GM19351 (cell line): Measurements from ENCODE around the gene MSRB1.
"Not testable (repeated sequence)": the region's sequence is repeated elsewhere in the genome, so short reads cannot be mapped to it uniquely, and the experiment has no call there.

Experiments
- ATAC-seq: cut with Tn5 transposase; IDR thresholded peaks from one replicate; pipeline ENCODE4 v1.9.1; 2021; ENCODE audit warnings: mild to moderate bottlenecking, moderate library complexity; ENCODE audit not compliant: unreplicated experiment

Gene MSRB1

DNA sequence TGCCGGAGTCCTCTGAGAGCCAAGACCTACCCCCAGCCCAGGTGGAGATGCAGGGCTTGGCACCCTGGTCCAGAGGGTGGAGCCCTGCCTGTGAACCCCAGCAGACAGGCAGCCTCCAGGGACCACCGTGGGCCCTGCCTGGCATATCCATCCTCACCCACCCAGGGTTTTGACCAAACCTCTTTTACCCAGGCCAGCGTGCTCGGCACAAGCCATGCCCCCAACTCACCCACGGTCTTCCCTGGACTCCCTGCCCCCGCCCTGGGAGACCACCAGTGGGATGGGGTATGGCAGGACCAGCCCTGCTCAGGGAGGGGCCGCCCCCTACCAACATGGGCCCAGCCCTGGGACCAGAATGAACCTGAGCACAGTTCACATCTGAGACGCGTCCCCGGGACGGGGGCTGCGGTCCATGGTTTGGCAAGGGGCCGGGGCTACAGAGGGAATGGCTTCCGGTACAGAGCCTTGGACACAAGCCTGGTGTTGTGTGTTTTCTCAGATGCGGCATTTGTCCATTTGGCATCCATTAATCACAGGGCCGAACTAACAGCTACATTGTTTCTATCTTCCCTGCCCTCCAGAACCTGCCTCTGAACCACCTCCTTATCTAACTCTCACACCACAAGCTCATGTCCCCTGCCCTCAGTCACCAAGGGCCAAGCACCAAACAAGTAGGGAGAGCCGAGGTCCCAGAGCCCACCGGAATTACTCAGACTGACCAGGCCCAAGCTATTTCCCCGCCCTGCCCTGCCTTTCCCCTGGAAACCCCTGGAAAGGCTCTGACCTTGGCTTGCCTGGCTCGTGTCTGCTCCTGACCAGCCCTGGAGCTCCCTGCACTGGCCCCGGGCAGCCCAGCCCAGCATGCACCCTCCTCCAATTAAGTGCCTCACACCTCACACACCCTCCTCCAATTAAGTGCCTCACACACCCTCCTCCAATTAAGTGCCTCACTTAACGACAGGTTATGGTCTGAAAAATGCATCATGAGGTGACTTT is 38.9 kb downstream of the MSRB1 start:
- ATAC-seq: no peak

DNA sequence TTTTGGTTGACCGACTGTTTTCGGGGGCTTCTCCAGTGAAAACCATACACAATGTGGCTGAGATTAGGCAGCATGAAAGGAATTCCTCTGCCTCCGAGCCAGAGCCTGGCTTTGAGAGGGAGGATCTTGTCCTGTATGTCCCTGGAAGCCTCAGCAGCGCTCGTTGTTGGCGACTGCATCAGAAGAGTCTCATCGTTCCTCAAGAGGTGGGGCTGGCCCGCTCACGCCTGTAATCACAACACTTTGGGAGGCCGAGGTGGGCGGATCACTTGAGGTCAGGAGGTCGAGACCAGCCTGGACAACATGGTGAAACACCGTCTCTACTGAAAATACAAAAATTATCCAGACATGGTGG is 39.8 kb downstream of the MSRB1 start:
- ATAC-seq: no peak

DNA sequence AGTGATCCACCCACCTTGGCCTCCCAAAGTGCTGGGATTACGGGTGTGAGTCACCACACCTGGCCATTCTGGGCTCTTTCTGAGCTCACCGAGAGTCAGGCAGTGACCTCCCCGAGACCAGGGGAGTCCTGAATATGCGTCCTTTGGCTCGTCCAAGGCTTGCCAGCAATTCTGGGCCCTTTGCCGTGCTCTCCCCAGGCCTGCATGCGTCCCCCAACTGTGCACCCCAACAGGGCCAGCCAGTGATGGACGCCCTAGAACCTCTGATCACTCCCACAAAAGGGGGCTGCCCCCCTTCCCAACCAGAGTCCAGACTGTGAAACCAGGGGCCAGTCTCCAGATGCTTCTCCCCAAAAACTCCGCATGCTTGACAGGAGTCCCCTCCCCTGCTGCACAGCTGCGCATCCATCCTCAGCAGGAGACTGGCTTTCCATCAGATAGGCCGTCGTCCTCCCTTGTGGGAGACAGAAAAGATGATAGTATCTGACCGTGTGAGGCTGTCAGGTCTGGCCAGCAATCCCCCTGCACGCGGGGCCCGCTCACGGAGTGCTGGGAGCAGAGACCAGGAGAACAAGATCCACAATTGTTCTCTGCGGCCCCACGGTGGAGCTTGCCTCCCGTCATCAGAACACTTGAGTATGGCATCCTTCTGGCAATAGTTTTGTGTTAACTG is 40.3 kb downstream of the MSRB1 start:
- no peak for ATAC-seq

DNA sequence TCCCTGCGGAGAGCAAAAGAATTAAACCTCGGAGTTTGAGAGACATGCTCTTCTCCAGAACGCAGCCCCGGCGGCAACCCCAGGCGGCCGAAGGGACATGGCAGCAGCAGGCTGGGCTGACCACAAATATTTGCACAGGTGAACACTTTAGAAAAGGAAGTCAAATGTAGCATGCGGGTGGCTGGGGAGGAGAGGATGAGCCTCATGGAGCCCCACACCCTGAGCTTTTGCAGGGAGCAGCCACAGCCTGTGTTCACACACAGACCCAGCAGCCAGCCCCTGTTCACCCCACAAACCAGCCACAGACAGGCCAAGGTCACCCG is 42.6 kb downstream of the MSRB1 start:
- no peak for ATAC-seq

DNA sequence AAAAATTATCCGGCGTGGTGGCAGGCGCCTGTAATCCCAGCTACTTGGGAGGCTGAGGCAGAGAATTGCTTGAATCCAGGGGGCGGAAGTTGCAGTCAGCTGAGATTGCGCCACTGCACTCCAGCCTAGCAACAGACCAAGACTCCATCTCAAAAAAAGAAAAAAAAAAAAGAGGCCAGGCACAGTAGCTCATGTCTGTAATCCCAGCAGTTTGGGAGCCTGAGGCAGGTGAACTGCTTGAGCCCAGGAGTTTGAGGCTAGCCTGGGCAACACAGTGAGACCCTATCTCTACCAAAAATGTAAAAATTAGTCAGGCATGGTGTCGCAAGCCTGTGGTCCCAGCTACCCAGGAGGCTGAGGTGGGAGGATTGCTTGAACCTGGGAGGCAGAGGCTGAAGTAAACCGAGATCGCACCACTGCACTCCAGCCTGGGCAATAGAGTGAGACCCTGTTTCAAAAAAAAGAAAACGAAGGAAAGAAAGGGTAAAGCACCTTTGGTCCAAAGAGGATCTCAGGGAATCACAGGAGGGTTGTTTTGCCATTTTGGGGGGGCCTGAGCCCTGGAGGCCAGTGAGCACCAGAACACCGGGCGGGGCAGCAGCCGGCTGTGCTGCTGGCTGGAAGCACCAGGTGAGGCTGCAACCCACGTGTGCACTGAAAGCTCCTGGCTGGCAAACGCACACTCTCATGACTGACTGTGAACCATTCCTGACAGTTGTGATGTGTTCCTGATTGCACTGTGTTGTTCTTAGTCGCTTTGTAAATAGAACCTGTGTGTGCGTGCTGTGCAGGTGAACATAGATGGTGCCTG is 43.2 kb downstream of the MSRB1 start:
- no peak for ATAC-seq

DNA sequence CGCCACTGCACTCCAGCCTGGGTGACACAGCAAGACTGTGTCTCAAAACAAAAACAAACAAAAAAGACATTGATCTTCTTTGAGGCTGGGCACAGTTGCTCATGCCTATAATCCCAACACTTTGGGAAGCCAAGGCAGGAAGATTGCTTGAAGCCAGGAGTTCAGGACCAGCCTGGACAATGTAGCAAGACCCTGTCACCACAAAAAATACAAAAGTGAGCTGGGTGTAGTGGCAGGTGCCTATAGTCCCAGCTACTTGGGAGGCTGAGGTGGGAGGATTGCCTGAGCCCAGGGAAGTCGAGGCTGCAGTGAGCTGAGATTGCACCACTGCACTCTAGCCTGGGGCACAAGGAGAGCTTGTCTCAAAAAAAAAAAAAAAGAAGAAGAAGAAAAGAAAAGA is 45.3 kb downstream of the MSRB1 start:
- not testable (repeated sequence) for ATAC-seq

DNA sequence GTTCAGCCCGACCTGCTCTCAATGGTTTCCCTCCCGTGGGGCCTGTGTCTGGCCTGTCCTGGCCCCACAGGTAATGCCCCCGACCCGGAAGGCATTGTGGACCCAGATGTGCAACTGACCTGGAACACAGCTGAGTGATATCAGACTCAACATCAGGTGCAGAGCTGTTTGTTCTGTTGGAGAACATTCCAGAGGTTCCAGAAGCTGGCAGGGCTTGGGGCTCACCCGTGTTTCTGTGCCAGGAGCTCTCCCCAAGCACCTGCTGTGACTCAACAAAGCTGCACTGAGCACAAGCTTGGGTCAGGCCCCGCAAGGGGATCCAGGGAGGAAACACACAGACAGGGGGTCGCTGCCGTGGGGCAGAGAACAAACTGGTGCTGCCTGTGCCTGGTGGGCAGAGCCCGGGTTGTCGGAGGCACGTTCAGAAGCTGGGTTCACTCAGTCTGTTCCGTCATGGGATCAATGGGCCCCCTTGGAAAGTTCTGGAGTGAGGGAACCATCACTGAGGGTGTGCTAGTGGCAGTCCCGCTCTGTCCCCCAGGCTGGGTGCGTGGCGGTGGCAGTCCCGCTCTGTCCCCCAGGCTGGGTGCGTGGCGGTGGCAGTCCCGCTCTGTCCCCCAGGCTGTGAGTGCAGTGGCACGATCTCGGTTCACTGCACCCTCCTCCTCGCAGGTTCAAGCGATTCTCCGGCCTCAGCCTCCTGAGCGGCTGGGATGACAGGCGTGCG is 46.9 kb downstream of the MSRB1 start:
- ATAC-seq: no peak

DNA sequence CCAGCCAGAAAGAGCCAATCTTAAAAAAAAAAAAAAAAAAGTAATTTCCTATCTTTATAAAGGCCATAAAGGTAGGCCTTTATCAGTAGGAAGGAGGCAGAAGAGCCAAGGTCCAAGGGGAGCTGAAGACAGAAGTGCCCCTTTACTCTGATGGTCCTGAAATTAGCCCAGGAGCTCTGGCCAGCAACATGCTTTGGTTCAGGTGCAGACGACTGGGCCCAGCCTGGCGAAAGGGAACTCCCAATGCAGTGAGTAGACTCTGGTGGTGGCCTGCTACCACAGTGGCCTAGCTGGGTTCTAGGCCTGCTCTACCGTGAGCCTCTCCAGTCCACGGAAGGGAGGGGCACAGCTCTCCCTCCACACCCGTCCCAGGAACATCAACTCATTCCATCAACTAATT is 47.9 kb downstream of the MSRB1 start:
- no peak for ATAC-seq

DNA sequence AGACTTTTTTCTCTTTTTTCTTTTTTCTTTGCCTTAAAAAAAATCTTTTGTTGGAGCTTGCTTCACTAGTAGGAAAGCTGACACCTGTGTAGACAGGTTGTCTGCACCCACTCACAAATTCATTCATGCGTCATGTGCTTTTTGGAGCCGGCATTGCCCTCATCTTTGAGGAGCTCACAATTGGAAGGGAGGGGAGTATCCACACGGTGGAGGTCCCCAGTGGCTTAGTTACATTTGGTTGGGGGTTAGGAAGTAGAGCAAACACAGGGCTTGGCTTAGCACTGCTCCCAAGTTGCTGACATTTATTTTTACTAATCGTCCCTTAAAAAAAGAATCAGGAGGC is 52.3 kb downstream of the MSRB1 start:
- ATAC-seq: no peak

DNA sequence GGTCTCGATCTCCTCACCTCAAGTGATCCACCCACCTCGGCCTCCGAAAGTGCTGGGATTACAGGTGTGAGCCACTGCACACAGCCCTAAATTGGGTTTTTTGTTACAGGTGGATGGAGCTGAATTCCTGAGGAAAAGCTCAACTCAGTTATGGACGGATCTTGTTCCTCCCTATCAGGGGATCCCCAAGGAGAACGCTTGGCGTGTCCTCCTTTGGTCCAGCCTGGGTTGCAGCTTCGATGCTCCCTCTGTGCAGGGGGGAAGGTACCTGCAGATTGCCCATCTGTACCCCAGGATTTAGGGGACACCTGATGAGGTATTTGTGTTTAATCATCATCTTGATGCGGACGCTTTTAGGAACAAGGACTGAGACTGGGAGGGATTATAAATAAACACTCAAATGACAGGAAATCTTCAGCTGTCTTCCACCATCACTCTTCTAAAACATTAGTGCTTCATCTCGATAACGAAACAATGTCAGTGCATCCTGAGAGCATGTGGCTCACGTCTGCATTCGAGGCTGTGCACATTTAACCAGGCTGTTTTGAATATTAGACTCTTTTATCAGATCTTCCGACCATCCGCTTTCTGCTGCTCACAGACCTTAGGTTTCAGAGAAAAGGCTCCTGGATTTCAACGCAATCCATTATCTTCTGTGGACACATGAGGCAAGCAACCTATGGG is 52.8 kb downstream of the MSRB1 start:
- ATAC-seq: no peak
